Measurements from ENCODE around the gene SRRM2. TPM values are rescaled to one million over a fixed set of nuclear protein-coding genes. Genes with fewer than 3 reads are reported as not detected.

The SRRM2 gene
- total and polyA plus RNA-seq, 2 experiments from 2014 or later, result 42.6 to 202 TPM

GRCh38 chr16:2782583-2783351 lies 30.3 kb downstream of the SRRM2 start:
- H3K27ac ChIP-seq, result no peak overlapping the region
- H3K9me2 ChIP-seq (ENCODE audit: insufficient read depth), result no peaks in the 10 kb centered on the region
- no peak overlapping the region for H2AFZ ChIP-seq
- in situ Hi-C loops (cut with MboI), result no loop called here
- no peak overlapping the region for H3K4me3 ChIP-seq
- no peaks in the 10 kb centered on the region for H3K4me1 ChIP-seq (ENCODE audit: insufficient read depth)
- H3K9me3 ChIP-seq (ENCODE audit: low read depth), result no peaks in the 10 kb centered on the region
- no peak overlapping the region for H3K4me2 ChIP-seq (ENCODE audit: unreplicated experiment)
- no peaks in the 10 kb centered on the region for H3F3A ChIP-seq (ENCODE audit: insufficient read depth)
- no peak for TF ChIP-seq EZH2phosphoT487 (IDR thresholded peaks at IDR 0.05; ENCODE audit: insufficient read depth, low read depth)
- TF ChIP-seq EZH2 (IDR thresholded peaks at IDR 0.05; ENCODE audit: insufficient read depth, poor library complexity, severe bottlenecking), result no peak
- peaks cover 12% of the 10 kb centered on the region for H3K79me2 ChIP-seq (ENCODE audit: insufficient read depth)
- peaks cover 25% of the 10 kb centered on the region for H3K27me3 ChIP-seq (replicated peaks; ENCODE audit: insufficient read depth)
- no peaks in the 10 kb centered on the region for H4K20me1 ChIP-seq (ENCODE audit: insufficient read depth)
- 85% methylated on average over 20 of the region's 20 CpGs for WGBS, 2 experiments (ENCODE audit: low coverage in 1 of 2, low lambda C conversion rate in 2 of 2, missing lambda C conversion rate in 2 of 2)
- DNase-seq, result no peak
- H3K36me3 ChIP-seq (ENCODE audit: low read depth), result no peaks in the 10 kb centered on the region
- H3K9ac ChIP-seq, result no peak overlapping the region

GRCh38 chr16:2783581-2784357 lies 31.3 kb downstream of the SRRM2 start:
- Histone ChIP-seq H3K27ac (no peak overlapping the region), H3K4me2 (ENCODE audit: unreplicated experiment) (no peak overlapping the region), H3F3A (ENCODE audit: insufficient read depth) (no peaks in the 10 kb centered on the region), H3K79me2 (ENCODE audit: insufficient read depth) (peaks cover 2% of the 10 kb centered on the region), H3K4me1 (ENCODE audit: insufficient read depth) (no peaks in the 10 kb centered on the region), H2AFZ (no peak overlapping the region), H3K9me2 (ENCODE audit: insufficient read depth) (no peaks in the 10 kb centered on the region), H3K4me3 (no peak overlapping the region), H4K20me1 (ENCODE audit: insufficient read depth) (no peaks in the 10 kb centered on the region), H3K36me3 (ENCODE audit: low read depth) (no peaks in the 10 kb centered on the region), H3K9ac (no peak overlapping the region), H3K9me3 (ENCODE audit: low read depth) (no peaks in the 10 kb centered on the region), H3K27me3 (replicated peaks; ENCODE audit: insufficient read depth) (peaks cover 32% of the 10 kb centered on the region)
- no peak for DNase-seq
- TF ChIP-seq EZH2 (IDR thresholded peaks at IDR 0.05; ENCODE audit: insufficient read depth, poor library complexity, severe bottlenecking) (no peak), EZH2phosphoT487 (IDR thresholded peaks at IDR 0.05; ENCODE audit: insufficient read depth, low read depth) (no peak)
- in situ Hi-C loops (cut with MboI), result no loop called here
- WGBS, 2 experiments (ENCODE audit: low coverage in 1 of 2, low lambda C conversion rate in 2 of 2, missing lambda C conversion rate in 2 of 2), result 75 to 79% methylated on average over 15 of the region's 15 CpGs

- Histone ChIP-seq H3K9ac (no peak overlapping the region), H3K36me3 (ENCODE audit: low read depth) (no peaks in the 10 kb centered on the region), H3F3A (ENCODE audit: insufficient read depth) (no peaks in the 10 kb centered on the region), H3K79me2 (ENCODE audit: insufficient read depth) (no peaks in the 10 kb centered on the region), H3K27me3 (replicated peaks; ENCODE audit: insufficient read depth) (peaks cover 40% of the 10 kb centered on the region), H4K20me1 (ENCODE audit: insufficient read depth) (no peaks in the 10 kb centered on the region), H3K4me2 (ENCODE audit: unreplicated experiment) (no peak overlapping the region), H3K9me3 (ENCODE audit: low read depth) (no peaks in the 10 kb centered on the region), H3K9me2 (ENCODE audit: insufficient read depth) (no peaks in the 10 kb centered on the region), H3K4me3 (no peak overlapping the region), H2AFZ (no peak overlapping the region), H3K4me1 (ENCODE audit: insufficient read depth) (no peaks in the 10 kb centered on the region), H3K27ac (no peak overlapping the region)
- in situ Hi-C loops (cut with MboI), result no loop called here
- DNase-seq, result no peak
- WGBS, 2 experiments (ENCODE audit: low coverage in 1 of 2, low lambda C conversion rate in 2 of 2, missing lambda C conversion rate in 2 of 2), result 57 to 67% methylated on average over 11 to 14 of the region's 15 CpGs
- no peak for TF ChIP-seq EZH2phosphoT487 (IDR thresholded peaks at IDR 0.05; ENCODE audit: insufficient read depth, low read depth)
These were observed 32.1 kb downstream of the SRRM2 start for GRCh38 chr16:2784358-2785100.

All from GM23248 (cell line).